Keratinocyte (primary cell): Measurements from ENCODE around the gene ABCC4. TPM values are rescaled to one million over a fixed set of nuclear protein-coding genes. Genes with fewer than 3 reads are reported as not detected.

Experiments
- DNase-seq: peaks from one replicate; pipeline ENCODE4 v3.0.0-alpha.2; 2011; ENCODE audit warnings: low read depth, missing footprints, low spot score
- FAIRE-seq: peaks from 2 replicates; lab custom pipeline; 2011; peaks lifted over from hg19 to GRCh38; lab: Jason Lieb, UNC
- H2AFZ ChIP-seq: 2 replicates; pipeline ENCODE4 v1.6.0; 2012; ENCODE audit warnings: low read length, control low read depth, inconsistent platforms; ENCODE audit not compliant: control insufficient read depth
- H3K27ac ChIP-seq: 2 replicates; pipeline ENCODE4 v1.5.1; 2011; ENCODE audit warnings: low read length; ENCODE audit not compliant: control insufficient read depth, insufficient read depth
- H3K27me3 ChIP-seq: 3 replicates; pipeline ENCODE4 v1.6.0; 2011; ENCODE audit warnings: low read length; ENCODE audit not compliant: control insufficient read depth, insufficient read depth; ENCODE audit errors: extremely low read depth
- H3K36me3 ChIP-seq, 2 experiments: 2 replicates in 1 of 2; 3 replicates in 1 of 2; pipeline ENCODE4 v1.5.1; 2011; ENCODE audit warnings: low read length in 2 of 2, mild to moderate bottlenecking in 1 of 2; ENCODE audit not compliant: control insufficient read depth in 2 of 2, insufficient read depth in 2 of 2; ENCODE audit errors: extremely low read depth in 1 of 2
- H3K4me1 ChIP-seq: 3 replicates; pipeline ENCODE4 v1.5.1; 2011; ENCODE audit warnings: low read length; ENCODE audit not compliant: control insufficient read depth, insufficient read depth; ENCODE audit errors: extremely low read depth
- H3K4me2 ChIP-seq: 3 replicates; pipeline ENCODE4 v1.6.0; 2011; ENCODE audit warnings: low read depth, low read length; ENCODE audit not compliant: control insufficient read depth, insufficient read depth; ENCODE audit errors: extremely low read depth
- H3K4me3 ChIP-seq, 3 experiments: fragments of 200-600 bp in 1 of 3; sonication (generic) in 1 of 3; 2 replicates in 2 of 3; 3 replicates in 1 of 3; pipeline ENCODE4 v1.5.1; 2011 to 2016; ENCODE audit warnings: low read length in 3 of 3, mild to moderate bottlenecking in 3 of 3, control low read depth in 2 of 3, inconsistent platforms in 1 of 3, low read depth in 1 of 3, mixed read lengths in 1 of 3, mixed run types in 1 of 3, moderate library complexity in 1 of 3; ENCODE audit not compliant: control insufficient read depth in 2 of 3, insufficient read depth in 2 of 3; ENCODE audit errors: extremely low read depth in 1 of 3
- H3K79me2 ChIP-seq: 2 replicates; pipeline ENCODE4 v1.6.0; 2012; ENCODE audit warnings: low read length; ENCODE audit not compliant: control insufficient read depth, insufficient read depth
- H3K9ac ChIP-seq: 3 replicates; pipeline ENCODE4 v1.6.0; 2011; ENCODE audit warnings: low read length; ENCODE audit not compliant: control insufficient read depth, insufficient read depth; ENCODE audit errors: extremely low read depth
- H3K9me1 ChIP-seq: 3 replicates; pipeline ENCODE4 v1.6.0; 2011; ENCODE audit warnings: low read length; ENCODE audit not compliant: control insufficient read depth, insufficient read depth; ENCODE audit errors: extremely low read depth
- H3K9me3 ChIP-seq: 2 replicates; pipeline ENCODE4 v1.5.1; 2012; ENCODE audit warnings: low read depth, low read length; ENCODE audit not compliant: control insufficient read depth
- H4K20me1 ChIP-seq: 3 replicates; pipeline ENCODE4 v1.6.0; 2011; ENCODE audit warnings: low read length; ENCODE audit not compliant: control insufficient read depth, insufficient read depth; ENCODE audit errors: extremely low read depth
- CTCF ChIP-seq, 3 experiments: IDR thresholded peaks in 1 of 3; conservative IDR thresholded peaks in 1 of 3; optimal IDR thresholded peaks in 1 of 3; 2 replicates in 2 of 3; 3 replicates in 1 of 3; pipeline versions ENCODE3 to v1.5.1; 2011; ENCODE audit warnings: low read length in 3 of 3, mild to moderate bottlenecking in 3 of 3, moderate library complexity in 2 of 3, control low read depth in 1 of 3, inconsistent platforms in 1 of 3; ENCODE audit not compliant: insufficient read depth in 2 of 3; ENCODE audit errors: extremely low read depth in 1 of 3
- EZH2 ChIP-seq: IDR thresholded peaks from one replicate; pipeline ENCODE4 v1.6.1; 2012; ENCODE audit warnings: inconsistent platforms, mild to moderate bottlenecking, low read length, moderate library complexity
- dilution Hi-C: fragments of 300-500 bp; cut with MboI; formaldehyde crosslinking; loops from one replicate; pipeline ENCODE4 v1.7.0; 2020; ENCODE audit warnings: low sequenced_read_pairs; ENCODE audit not compliant: extremely low pct_ligation_motif_present
- polyA plus RNA-seq, 5 experiments: library from polyadenylated mRNA; depleted of rRNA in 3 of 5; stranded (reverse) in 3 of 5; stranded (forward) in 1 of 5; unstranded in 1 of 5; fragments of >200 nt; gene quantifications; 1 replicate in 1 of 5; 2 replicates in 3 of 5; 3 replicates in 1 of 5; pipeline versions ENCODE4 v1.2.1 to v1.2.3, GENCODE V29; 2011 to 2012; ENCODE audit warnings: missing spikeins in 2 of 5, low read depth in 1 of 5, low replicate concordance in 1 of 5

Gene ABCC4
- polyA plus RNA-seq, 1 donor (not counting 4 experiments of a cell fraction or from before 2014, with no cell fraction given): 13.8 TPM

GRCh38 chr13:95099541-95099940 lies 201.7 kb downstream of the ABCC4 start:
- Histone ChIP-seq H3K4me3 (no peak overlapping the region), H3K4me2 (no peak overlapping the region)

GRCh38 chr13:95098916-95099315 lies 202.3 kb downstream of the ABCC4 start:
- Histone ChIP-seq H3K27me3 (no peaks in the 10 kb centered on the region), H4K20me1 (no peaks in the 10 kb centered on the region), H3K4me1 (no peaks in the 10 kb centered on the region), H3K27ac (no peak overlapping the region), H3K9me1 (no peaks in the 10 kb centered on the region), H3K4me2 (no peak overlapping the region), H3K9ac (no peak overlapping the region), H3K4me3 (no peak overlapping the region), H3K9me3 (no peaks in the 10 kb centered on the region), H3K36me3 (no peaks in the 10 kb centered on the region), H2AFZ (no peak overlapping the region), H3K79me2 (no peaks in the 10 kb centered on the region)
- no peak for DNase-seq
- no peak for TF ChIP-seq CTCF (optimal IDR thresholded peaks at IDR 0.05 in 1 of 3, IDR thresholded peaks at IDR 0.05 in 1 of 3, conservative IDR thresholded peaks at IDR 0.05 in 1 of 3; ENCODE audit: extremely low read depth in 1 of 3, insufficient read depth in 2 of 3, low read length in 3 of 3)
- TF ChIP-seq EZH2: no peak
- dilution Hi-C loops: no loop called here
- FAIRE-seq: no peak

More at GRCh38 chr13:95099541-95099940, 201.7 kb downstream of the ABCC4 start:
- no peaks in the 10 kb centered on the region for H3K79me2 ChIP-seq
- dilution Hi-C loops: no loop called here
- FAIRE-seq (no peak), DNase-seq (no peak)
- no peaks in the 10 kb centered on the region for H3K36me3 ChIP-seq
- H3K9ac ChIP-seq: no peak overlapping the region
- no peaks in the 10 kb centered on the region for H3K4me1 ChIP-seq
- no peaks in the 10 kb centered on the region for H4K20me1 ChIP-seq
- H3K9me3 ChIP-seq: no peaks in the 10 kb centered on the region
- H3K27ac ChIP-seq: no peak overlapping the region
- no peaks in the 10 kb centered on the region for H3K27me3 ChIP-seq
- no peaks in the 10 kb centered on the region for H3K9me1 ChIP-seq
- H2AFZ ChIP-seq: no peak overlapping the region
- TF ChIP-seq CTCF (optimal IDR thresholded peaks at IDR 0.05 in 1 of 3, IDR thresholded peaks at IDR 0.05 in 1 of 3, conservative IDR thresholded peaks at IDR 0.05 in 1 of 3; ENCODE audit: extremely low read depth in 1 of 3, insufficient read depth in 2 of 3, low read length in 3 of 3) (no peak), EZH2 (no peak)
